K562 treated with DMSO at 1 percent for 24 hours (cell line): ENCODE results near the gene BLVRA. TPM values are rescaled to one million over a fixed set of nuclear protein-coding genes. Genes with fewer than 3 reads are reported as not detected.

Source experiments
- total RNA-seq: library from RNA; unstranded; fragments of 300-600 nt; gene quantifications from 2 replicates; pipeline ENCODE4 v1.2.3, GENCODE V29; 2022; ENCODE audit warnings: low read depth; ENCODE audit not compliant: insufficient read depth

BLVRA gene
- total RNA-seq, result 135 and 137 TPM in 2 replicates

GRCh38 chr7:43758029-43758821 is at the start of gene BLVRA:
BLVRA (plus strand) TSS chr7:43758680; CDS start chr7:43771159, 12,479 bp downstream.

GRCh38 chr7:43729214-43729923 is 29.1 kb upstream of the BLVRA start, which contains the start of gene COA1:
COA1 (minus strand) TSS chr7:43729523; CDS start chr7:43648614, 80,909 bp downstream.

Other genes with a start within 250 kb of the BLVRA start
- 15.9 and 18.8 TPM in 2 replicates for gene STK17A, start 175.6 kb upstream of the BLVRA start, total RNA-seq
- gene COA1, start 29.2 kb upstream of the BLVRA start, total RNA-seq, result 116 and 123 TPM in 2 replicates
- 255 and 257 TPM in 2 replicates for gene MRPS24, start 110.8 kb downstream of the BLVRA start, total RNA-seq
- gene URGCP, start 147.9 kb downstream of the BLVRA start, total RNA-seq, result 25.8 and 33.3 TPM in 2 replicates
- 9.7 and 12.0 TPM in 2 replicates for gene UBE2D4, start 167.8 kb downstream of the BLVRA start, total RNA-seq
- gene SPDYE1, start 239.2 kb downstream of the BLVRA start, total RNA-seq, result not detected in 2 replicates